Hepatic stellate cell (primary cell): ENCODE measurements around the gene GABRD.
"Not testable (repeated sequence)": the region's sequence is repeated elsewhere in the genome, so short reads cannot be mapped to it uniquely, and the experiment has no call there.

Experiments used
- DNase-seq: peaks from one replicate; pipeline ENCODE4 v3.0.0; 2011; ENCODE audit warnings: low spot score

Gene GABRD, protein sequence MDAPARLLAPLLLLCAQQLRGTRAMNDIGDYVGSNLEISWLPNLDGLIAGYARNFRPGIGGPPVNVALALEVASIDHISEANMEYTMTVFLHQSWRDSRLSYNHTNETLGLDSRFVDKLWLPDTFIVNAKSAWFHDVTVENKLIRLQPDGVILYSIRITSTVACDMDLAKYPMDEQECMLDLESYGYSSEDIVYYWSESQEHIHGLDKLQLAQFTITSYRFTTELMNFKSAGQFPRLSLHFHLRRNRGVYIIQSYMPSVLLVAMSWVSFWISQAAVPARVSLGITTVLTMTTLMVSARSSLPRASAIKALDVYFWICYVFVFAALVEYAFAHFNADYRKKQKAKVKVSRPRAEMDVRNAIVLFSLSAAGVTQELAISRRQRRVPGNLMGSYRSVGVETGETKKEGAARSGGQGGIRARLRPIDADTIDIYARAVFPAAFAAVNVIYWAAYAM

GRCh38 chr1:2019172-2019543 lies at the start of gene GABRD:
GABRD (plus strand) TSS chr1:2019345; CDS start chr1:2019424, 79 bp downstream.
- no peak for DNase-seq

DNA sequence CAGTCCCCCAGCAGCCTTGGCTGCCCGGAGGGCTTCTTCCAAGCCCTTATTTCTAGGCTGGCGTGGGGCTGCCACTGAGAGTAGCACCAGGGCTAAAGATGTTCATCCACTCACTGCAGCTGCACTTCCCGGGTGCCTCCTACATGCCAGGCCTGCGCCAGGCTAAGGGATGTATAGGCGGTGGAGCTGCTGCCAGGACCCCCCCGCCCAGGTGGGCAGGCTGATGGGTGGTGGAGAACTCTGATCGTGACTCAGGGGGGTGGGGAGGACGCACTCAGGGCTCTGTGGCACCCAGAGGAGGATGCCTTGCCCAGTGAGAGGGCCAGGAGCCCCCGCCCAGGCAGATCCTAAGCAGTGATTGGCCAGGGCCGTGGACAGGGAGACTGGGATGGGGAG lies 49.6 kb upstream of the GABRD start:
- DNase-seq: no peak

- no peak for DNase-seq
These were observed 49.0 kb upstream of the GABRD start for GRCh38 chr1:1969953-1970716.

- no peak for DNase-seq
These were observed 48.1 kb upstream of the GABRD start for GRCh38 chr1:1971017-1971416.

- DNase-seq: no peak
These were observed 47.5 kb upstream of the GABRD start for GRCh38 chr1:1971688-1972087.

DNA sequence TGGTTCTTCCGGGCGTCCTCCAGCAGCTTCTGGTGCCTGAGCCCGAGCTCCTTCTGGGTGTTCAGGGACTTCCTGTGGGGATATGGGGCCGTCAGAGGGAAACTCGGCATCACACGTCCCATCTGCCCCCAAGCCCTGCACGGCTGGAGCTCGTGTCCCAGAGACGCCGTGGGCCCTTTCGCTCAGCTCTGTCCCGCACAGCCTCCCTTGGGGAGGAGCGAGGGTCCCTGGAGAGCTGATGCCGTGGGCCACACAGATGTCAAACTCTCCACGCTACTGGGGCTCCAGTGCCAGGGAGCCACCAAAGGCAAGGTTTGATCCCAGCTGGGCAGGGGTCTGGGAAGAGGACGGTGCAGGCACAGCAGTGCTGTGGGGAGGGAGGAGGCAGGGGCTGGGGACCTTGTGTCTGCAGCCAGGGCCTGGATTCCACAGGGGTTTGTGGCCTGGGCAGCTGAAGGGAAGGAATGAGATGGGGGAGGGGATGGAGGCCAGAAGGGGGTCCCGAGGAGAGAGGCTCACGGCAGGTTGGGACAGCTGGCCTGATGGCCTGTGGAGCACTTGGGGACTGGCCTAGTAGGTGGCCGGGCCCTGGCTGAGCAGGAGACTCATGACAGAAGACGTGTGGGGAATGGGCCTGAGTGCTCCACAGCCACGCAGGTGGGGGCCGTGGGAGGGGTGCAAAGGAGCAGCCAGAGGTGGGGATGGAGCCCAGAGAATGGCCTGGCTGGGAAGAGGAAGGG lies 46.0 kb upstream of the GABRD start:
- no peak for DNase-seq

DNA sequence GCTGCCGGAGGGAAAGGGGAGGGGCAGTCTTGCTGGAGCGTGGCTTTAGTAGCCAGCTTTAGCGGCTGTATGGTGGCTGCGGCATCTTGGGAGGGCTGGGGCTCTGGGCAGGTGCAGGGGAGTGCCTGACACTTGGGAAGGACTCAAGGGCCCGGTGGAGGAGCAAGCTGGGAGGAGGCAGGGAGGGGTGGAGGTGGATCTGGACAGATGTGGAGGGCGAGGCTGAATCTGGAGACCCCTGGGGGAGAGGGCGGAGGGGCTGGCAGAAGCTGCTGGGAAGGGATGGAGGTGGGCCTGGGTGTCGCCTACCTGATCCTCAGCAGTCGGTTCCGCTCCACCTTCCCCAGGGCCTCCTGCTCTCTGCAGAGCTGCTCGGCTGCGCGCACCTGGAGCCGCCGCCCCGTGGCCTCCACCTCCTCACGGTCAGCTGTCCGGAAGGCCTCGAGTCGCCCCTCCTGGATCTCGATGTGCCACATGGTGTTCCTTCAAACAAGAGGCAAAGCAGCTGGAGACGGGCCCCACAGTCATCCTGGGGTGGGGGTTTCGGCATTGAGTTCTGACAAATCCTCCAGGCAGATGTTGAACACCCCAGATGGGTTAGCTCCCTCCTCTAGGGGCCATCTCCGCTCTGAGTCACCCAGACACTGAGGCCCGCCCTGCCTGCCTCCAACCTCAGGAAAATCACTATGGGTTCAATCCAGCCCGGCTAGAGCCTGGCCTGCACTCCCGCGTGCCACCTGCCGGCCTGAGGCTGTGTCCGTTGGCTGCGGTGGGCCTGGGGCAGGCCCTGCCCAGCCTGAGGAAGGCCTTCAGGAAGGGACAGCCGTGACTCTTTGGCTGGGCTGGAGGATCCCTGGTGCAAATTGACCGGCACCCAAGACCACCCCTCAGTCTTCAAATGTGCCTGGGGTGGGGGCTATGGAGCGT lies 45.2 kb upstream of the GABRD start:
- no peak for DNase-seq

DNA sequence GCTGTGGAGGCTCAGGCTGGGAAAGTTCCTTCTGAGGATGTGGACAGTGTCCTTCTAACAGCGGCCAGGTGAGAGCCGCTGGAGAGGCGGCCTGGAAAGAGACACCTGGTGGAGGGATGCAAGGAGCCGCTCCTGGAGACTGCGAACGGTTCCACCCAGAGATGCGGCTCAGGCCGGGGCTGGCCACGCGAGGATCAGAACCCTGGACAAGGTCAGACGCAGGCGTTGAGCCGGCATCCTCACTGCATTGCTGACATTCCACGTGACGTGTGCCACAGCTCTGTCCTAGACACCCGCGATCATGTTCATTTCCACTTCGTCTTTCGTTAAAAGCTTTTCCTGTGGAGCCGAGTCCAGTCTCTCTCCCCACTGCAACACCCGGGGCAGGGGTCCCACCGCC lies 44.3 kb upstream of the GABRD start:
- no peak for DNase-seq

DNA sequence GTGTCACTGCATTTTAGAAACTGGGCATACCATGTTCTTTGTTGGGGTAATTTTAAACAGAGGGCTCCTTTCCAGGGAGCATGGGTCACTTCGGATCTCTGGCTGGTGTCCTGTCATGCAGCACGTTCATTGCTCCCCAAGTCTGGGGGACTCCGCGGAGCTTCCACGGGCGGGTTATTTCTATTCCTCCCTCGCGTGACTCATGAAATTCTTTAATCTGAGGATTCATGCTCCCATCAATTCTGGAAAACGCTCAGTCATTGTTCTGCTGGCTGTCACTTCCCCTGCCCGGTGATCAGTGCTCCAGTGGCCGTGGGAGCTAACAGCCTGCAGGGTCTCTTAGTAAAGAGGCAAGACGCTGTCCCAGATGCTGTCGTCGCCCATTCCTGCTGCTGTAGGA lies 43.6 kb upstream of the GABRD start:
- DNase-seq: no peak

DNA sequence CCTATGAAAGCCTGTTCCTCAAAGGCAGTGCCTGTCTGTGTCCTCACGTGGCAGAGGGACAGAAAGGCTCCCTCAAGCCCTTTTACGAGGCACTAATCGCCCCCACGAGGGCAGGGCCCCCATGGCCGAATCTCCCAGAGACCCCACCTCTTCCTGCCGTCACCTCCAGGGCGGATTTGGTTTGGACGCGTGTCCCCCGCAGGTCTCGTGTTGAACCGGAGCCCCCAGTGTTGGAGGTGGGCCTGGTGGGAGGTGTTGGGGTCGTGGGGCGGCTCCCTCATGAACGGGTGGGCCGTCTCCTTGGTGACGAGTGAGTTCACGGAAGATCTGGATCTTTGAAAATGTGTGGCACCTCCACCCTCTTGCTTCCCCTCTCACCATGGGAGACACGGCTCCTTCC lies 43.1 kb upstream of the GABRD start:
- no peak for DNase-seq

DNA sequence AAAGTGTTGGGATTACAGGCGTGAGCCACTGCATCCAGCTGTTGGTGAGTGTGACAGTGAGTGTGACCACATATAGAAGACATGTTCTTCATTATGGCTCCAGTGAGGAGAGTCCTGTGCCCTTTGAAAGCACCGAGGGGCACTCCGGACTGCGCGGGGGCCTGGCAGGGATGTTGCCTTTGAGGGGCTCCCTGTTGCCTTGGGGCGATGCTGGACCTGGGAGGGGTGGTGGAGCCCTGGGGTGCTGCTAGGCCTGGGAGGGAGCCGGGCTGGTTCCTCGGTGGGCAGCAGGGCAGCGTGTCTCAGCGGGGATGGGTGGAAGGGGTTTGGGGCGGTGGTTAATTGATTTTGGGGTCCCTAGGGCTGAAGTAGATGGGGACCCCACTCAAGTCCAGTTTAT lies 41.0 kb upstream of the GABRD start:
- DNase-seq: no peak

- not testable (repeated sequence) for DNase-seq
These were observed 40.3 kb upstream of the GABRD start for GRCh38 chr1:1978690-1979481.

DNA sequence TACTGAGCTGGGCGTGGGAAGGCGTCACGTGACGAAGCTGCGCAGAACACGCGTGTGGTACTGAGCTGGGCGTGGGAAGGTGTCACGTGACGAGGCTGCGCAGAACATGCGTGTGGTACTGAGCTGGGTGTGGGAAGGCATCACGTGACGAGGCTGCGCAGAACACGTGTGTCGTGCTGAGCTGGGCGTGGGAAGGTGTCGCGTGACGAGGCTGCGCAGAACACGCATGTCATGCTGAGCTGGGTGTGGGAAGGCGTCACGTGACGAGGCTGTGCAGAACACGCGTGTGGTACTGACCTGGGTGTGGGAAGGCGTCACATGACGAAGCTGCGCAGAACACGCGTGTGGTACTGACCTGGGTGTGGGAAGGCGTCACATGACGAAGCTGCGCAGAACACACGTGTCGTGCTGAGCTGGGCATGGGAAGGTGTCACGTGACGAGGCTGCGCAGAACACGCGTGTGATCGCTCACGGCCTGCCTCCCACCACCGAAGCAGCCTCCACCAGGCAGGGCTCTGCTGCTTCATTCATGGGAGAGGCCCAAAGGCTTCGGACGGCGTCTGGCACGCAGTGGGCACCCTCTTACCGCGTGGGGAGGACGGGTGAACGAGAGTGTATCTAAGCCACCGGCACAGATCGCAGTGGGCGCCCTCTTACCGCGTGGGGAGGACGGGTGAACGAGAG lies 39.5 kb upstream of the GABRD start:
- DNase-seq: no peak

- no peak for DNase-seq
These were observed 38.5 kb upstream of the GABRD start for GRCh38 chr1:1980467-1981141.

GRCh38 chr1:1981142-1981500 lies 38.0 kb upstream of the GABRD start:
- DNase-seq: no peak

DNA sequence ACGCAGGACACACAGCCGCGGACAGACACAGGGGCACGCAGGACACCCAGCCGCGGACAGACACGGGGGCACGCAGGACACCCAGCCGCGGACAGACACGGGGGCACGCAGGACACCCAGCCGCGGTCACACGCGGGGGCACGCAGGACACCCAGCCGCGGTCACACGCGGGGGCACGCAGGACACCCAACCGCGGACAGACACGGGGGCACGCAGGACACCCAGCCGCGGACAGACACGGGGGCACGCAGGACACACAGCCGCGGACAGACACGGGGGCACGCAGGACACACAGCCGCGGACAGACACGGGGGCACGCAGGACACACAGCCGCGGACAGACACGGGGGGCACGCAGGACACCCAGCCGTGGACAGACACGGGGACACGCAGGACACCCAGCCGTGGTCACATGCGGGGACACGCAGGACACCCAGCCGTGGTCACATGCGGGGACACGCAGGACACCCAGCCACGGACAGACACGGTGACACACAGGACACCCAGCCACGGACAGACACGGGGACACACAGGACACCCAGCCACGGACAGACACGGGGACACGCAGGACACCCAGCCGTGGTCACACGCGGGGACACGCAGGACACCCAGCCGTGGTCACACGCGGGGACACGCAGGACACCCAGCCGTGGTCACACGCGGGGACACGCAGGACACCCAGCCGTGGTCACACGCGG lies 37.4 kb upstream of the GABRD start:
- not testable (repeated sequence) for DNase-seq

GRCh38 chr1:1982379-1983232 lies 36.5 kb upstream of the GABRD start:
- no peak for DNase-seq

DNA sequence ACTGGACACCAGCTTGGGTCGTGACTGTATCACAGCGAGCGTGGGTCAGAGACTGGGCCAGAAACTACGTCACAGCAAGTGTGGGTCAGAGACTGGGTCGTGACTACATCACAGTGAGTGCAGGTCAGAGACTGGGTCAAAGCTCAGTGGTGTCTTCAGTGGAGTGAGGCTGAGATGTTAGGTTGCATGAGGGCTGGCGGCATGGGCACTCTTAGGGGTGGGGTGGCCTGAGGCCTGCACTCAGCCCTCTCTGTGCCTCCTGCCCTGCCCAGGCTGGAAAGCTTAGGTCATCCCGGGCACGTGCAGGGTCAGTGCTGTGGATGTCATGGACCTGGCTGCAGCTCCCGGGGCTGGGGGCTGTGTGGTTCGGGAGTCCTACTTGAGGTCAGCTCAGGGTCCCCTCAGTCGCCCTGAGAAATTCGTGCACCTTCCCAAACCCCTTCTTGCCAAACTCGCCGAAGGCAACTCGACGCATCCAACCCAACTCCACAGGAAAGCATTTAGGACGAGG lies 34.5 kb upstream of the GABRD start:
- no peak for DNase-seq
